Coronary artery (tissue), 2 donors: ENCODE measurements around the gene UBA3.

ENCODE experiments used
- DNase-seq: peaks from one replicate; pipeline ENCODE4 v3.0.0-alpha.2; 2017; ENCODE audit warnings: low spot score
- H3K27ac ChIP-seq, 2 donors: fragments of 200-600 bp; sonication (generic); one replicate each; pipeline ENCODE4 v1.5.1; 2016 to 2019
- H3K4me3 ChIP-seq: fragments of 200-600 bp; sonication (generic); 2 replicates; pipeline ENCODE4 v1.5.1; 2016; ENCODE audit warnings: mild to moderate bottlenecking, moderate library complexity
- TF ChIP-seq, protein P1 (sequence below): fragments of 200-600 bp; sonication (generic); IDR thresholded peaks from one replicate; pipeline ENCODE4 v1.5.1; 2019; ENCODE audit warnings: antibody characterized with exemption

The UBA3 gene

DNA sequence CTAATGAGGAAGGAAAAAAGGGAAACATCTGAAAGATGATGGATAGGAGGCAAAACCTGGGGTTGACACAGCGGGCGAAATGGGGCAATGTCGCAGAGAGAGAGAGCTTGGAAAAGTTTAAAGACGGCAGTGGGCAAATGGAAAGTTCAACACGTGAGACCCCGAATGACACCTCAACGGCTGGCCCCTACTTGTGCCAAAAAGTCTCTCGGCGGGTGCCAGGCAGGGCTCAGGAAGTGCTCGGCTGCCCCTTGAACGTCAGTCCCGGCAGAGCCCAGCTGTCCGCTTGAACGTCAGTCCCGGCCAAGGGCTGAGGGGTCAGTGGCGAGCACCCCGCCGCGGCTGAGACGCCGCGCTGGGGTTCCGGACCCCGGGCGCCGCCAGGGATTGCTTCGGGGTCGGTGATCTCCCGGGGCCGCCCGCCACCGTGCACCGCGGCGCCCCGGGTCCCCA lies 67.3 kb downstream of the UBA3 start:
- peak overlapping the region; percentile 98 to 100 for H3K27ac ChIP-seq
- peak overlapping the region; percentile 99 for H3K4me3 ChIP-seq
- peak; percentile 83 for DNase-seq
- TF ChIP-seq, protein P1, sequence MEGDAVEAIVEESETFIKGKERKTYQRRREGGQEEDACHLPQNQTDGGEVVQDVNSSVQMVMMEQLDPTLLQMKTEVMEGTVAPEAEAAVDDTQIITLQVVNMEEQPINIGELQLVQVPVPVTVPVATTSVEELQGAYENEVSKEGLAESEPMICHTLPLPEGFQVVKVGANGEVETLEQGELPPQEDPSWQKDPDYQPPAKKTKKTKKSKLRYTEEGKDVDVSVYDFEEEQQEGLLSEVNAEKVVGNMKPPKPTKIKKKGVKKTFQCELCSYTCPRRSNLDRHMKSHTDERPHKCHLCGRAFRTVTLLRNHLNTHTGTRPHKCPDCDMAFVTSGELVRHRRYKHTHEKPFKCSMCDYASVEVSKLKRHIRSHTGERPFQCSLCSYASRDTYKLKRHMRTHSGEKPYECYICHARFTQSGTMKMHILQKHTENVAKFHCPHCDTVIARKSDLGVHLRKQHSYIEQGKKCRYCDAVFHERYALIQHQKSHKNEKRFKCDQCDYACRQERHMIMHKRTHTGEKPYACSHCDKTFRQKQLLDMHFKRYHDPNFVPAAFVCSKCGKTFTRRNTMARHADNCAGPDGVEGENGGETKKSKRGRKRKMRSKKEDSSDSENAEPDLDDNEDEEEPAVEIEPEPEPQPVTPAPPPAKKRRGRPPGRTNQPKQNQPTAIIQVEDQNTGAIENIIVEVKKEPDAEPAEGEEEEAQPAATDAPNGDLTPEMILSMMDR: no peak

DNA sequence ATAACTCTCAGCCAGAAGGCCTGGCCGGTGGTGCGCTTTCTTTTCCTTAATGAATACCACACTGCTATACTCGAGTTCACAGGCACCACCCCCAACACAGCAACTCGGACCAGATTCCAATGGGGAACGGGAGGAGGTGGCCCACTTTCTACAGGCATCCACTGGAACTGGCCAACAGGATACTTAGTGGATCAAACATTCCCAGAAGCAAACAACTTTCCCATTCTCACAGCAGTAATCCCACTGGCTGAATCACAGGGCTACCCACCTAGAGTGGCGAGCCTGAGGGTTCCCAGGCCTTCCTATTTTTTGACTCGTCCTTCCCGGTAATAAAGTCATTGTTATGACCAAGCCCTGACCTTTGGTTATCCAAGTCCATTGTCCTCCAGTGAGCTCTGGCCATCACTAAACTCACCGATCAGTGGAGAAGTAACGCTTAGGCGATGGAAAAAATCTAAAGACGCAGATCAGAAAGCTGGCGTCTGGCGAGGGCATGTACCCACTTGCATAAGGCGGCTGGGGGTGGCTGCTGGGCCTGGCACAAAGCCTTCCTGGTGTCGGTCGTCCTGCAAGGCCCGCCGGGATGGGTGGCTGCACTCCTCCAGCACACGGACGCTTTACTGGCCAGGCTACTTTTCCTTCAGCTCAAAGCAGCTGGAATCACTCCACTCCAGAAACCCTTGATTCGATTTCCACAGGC lies 67.9 kb downstream of the UBA3 start:
- DNase-seq: peak; percentile 81
- H3K27ac ChIP-seq: peak overlapping the region; percentile 98 to 100
- H3K4me3 ChIP-seq: peak overlapping the region; percentile 99
- TF ChIP-seq, protein P1: no peak

DNA sequence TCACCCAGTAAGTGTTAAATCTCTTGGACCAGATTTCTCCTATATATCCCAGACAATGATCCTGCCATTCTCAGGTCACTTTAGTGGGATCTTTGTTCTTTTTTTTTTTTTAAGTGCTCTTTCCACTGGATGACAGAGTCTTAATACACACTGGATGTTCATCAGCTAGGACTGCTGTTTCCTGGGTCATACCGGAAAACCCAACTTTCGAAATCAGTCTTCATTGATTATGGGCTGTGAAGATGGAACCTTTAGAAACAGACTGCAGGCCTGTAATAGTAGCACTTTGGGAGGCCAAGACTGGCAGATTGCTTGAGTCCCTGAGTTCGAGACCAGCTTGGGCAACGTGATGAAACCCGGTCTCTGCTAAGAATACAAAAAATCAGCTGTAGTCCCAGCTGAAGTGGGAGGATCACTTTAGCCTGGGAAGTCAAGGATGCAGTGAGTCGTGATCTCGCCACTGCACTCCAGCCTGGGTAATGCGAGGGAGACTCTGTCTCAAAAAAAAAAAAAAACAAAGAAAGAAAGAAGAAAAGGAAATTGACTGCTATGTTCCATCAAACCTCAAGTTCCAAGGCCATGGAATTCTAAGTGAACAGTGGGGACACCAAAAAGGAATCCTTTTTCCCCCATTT lies 69.0 kb downstream of the UBA3 start:
- peak overlapping the region; percentile 98 to 100 for H3K27ac ChIP-seq
- TF ChIP-seq, protein P1: no peak
- DNase-seq: no peak
- H3K4me3 ChIP-seq: peak overlapping the region; percentile 99

DNA sequence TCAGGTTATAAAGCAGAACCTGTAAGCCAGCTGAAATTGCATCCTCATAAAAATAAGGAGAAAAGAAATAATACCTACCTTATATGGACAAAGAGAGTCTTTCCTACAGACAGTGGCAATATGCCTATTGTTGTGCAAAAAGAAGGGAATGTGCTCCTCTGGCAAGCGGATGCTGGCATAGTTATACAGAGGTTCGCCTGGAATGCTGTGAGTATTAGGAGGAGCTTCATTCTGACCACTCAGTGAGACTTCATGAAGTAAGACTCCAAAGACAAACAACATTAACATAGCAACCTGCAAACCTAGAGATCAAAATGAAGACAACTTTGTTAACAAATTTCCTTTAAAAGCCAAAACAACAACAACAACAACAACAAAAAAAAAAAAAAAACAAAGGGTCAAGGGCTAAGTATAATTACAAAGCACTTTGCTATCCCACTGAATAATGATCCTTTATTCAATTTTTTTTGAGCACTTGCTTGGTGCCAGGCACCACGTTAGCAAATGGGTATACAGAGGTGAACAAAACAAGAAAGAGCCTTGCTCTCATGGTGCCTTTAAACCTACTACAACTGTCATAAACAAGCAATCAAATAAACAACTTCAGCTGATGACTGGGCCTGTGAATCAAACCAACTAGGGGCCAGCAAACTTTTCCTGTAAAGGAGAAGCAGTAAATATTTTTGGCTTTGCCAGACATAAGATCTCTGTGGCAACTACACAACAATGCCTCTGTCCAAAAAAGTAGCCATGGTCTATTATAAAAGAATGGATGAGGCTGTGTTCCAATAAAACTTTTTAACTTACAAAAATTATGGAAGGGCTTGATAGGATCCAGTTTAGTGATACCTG lies 70.4 kb downstream of the UBA3 start:
- peak overlapping the region; percentile 41 for H3K4me3 ChIP-seq
- TF ChIP-seq, protein P1: no peak
- H3K27ac ChIP-seq: peak overlapping the region; percentile 60 to 100
- no peak for DNase-seq

DNA sequence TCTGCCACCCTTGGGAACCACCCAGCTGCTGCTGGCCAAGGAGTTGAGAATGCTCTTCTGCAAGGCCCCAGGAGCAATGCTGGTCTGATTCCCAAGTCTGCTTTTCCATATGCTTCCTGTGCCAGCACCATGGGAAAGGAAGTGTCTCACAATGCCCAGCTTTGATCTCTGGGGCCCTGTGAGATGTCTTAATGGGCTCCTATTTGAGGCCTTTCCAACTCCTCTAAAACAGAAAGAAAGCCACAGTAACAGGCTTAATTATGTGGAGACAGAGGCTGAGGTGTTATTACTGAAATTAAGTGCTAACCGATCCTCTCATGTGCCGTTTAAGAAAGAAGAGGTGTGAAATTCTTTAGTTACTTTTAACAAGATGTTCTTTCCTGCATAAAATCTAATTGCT lies 71.2 kb downstream of the UBA3 start:
- no peak for DNase-seq
- TF ChIP-seq, protein P1: no peak
- peak overlapping the region; percentile 60 to 100 for H3K27ac ChIP-seq
- peak overlapping the region; percentile 41 for H3K4me3 ChIP-seq

DNA sequence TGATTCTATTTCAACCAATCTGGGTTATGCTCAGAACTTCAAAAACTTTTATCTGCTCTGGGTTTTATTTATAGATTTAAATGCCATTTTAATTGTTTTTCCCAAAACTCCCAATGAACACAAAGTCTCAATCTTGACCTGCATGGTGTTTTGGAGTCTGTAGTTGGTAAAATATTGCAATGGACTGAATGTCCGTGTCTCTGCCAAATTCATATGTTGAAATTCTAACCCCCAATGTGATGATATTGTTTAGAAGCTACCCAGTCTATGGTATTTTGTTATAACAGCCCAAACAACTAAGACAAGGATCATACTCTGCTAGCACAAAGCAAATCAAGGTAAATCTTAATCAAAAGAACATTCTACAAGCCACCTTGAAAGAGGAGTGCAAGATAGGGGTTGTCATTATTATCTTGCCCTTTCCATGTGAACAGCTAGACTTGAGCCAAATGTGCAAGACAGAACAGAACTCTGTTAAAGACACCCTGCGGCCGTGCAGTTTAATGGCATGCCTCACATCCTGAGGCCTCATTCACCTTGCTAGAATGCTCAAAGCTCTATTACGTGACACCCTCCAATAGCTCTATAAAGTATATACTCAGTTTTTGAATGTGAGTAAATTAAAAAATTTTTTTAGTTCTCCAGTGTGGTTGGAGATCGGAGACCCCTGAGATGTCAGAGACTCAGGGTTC lies 74.2 kb downstream of the UBA3 start:
- Histone ChIP-seq H3K4me3 (no peak overlapping the region), H3K27ac (peak overlapping the region in 1 of 2 donors; percentile 21)
- TF ChIP-seq, protein P1: no peak
- no peak for DNase-seq
